ENCODE data around the gene ALOX5AP. TPM values are rescaled to one million over a fixed set of nuclear protein-coding genes. Genes with fewer than 3 reads are reported as not detected.

Gene ALOX5AP
- total RNA-seq, 6 donors from 2014 or later: 36.7 to 298 (median 151) TPM

- TF ChIP-seq POLR2A (IDR thresholded peaks at IDR 0.05): no peak
- Histone ChIP-seq H3K9me3 (no peaks in the 10 kb centered on the region), H3K36me3 (no peaks in the 10 kb centered on the region), H3K4me3 (no peak overlapping the region), H3K27ac (no peak overlapping the region), H3K4me1 (peaks cover 7 to 26% (median 14%) of the 10 kb centered on the region in 4 donors), H3K27me3 (no peaks in the 10 kb centered on the region)
- ATAC-seq (ENCODE audit: low FRiP score in 2 of 2): no peak
- no peak for DNase-seq
- 84 to 86% methylated on average over 11 of the region's 11 CpGs for WGBS, 2 donors
Observed at GRCh38 chr13:30798776-30799355, 63.5 kb downstream of the ALOX5AP start.

- DNase-seq (no peak), ATAC-seq (ENCODE audit: low FRiP score in 2 of 2) (no peak)
- no peaks in the 10 kb centered on the region for H3K27me3 ChIP-seq
- 77 to 85% methylated on average over 12 of the region's 12 CpGs for WGBS, 2 donors
- no peak overlapping the region for H3K27ac ChIP-seq
- H3K4me1 ChIP-seq: peaks cover 7 to 26% (median 14%) of the 10 kb centered on the region in 4 donors
- no peak overlapping the region for H3K4me3 ChIP-seq
- H3K9me3 ChIP-seq: no peaks in the 10 kb centered on the region
- TF ChIP-seq POLR2AphosphoS5 (IDR thresholded peaks at IDR 0.05) (no peak), EP300 (IDR thresholded peaks at IDR 0.05) (no peak), CTCF (IDR thresholded peaks at IDR 0.05) (no peak), POLR2A (IDR thresholded peaks at IDR 0.05) (no peak)
- no peaks in the 10 kb centered on the region for H3K36me3 ChIP-seq
Observed at GRCh38 chr13:30799356-30799824, 64.0 kb downstream of the ALOX5AP start.

- ATAC-seq (ENCODE audit: low FRiP score in 2 of 2) (no peak), DNase-seq (no peak)
- Histone ChIP-seq H3K9me3 (no peaks in the 10 kb centered on the region), H3K4me1 (peaks cover 7 to 26% (median 14%) of the 10 kb centered on the region in 4 donors), H3K27ac (no peak overlapping the region), H3K27me3 (no peaks in the 10 kb centered on the region), H3K36me3 (no peaks in the 10 kb centered on the region), H3K4me3 (no peak overlapping the region)
- 62 to 80% methylated on average over 2 of the region's 2 CpGs for WGBS, 2 donors
- no peak for TF ChIP-seq EP300 (IDR thresholded peaks at IDR 0.05)
- no peak for TF ChIP-seq CTCF (IDR thresholded peaks at IDR 0.05)
- no peak for TF ChIP-seq POLR2AphosphoS5 (IDR thresholded peaks at IDR 0.05)
- TF ChIP-seq POLR2A (IDR thresholded peaks at IDR 0.05): no peak
Observed at GRCh38 chr13:30800107-30800506, 64.8 kb downstream of the ALOX5AP start.

- Histone ChIP-seq H3K36me3 (no peaks in the 10 kb centered on the region), H3K9me3 (no peaks in the 10 kb centered on the region), H3K4me1 (peaks cover 8 to 20% (median 11%) of the 10 kb centered on the region in 4 donors), H3K27me3 (no peaks in the 10 kb centered on the region), H3K27ac (no peak overlapping the region), H3K4me3 (peak overlapping the region in 1 of 4 donors; percentile 43)
- 72 to 77% methylated on average over 5 of the region's 5 CpGs for WGBS, 2 donors
- TF ChIP-seq EP300 (IDR thresholded peaks at IDR 0.05): no peak
- TF ChIP-seq POLR2A (IDR thresholded peaks at IDR 0.05): no peak
- no peak for TF ChIP-seq POLR2AphosphoS5 (IDR thresholded peaks at IDR 0.05)
- no peak for TF ChIP-seq CTCF (IDR thresholded peaks at IDR 0.05)
- no peak for DNase-seq
- ATAC-seq (ENCODE audit: low FRiP score in 2 of 2): peak in 1 of 2 donors; percentile 11
Observed at GRCh38 chr13:30802501-30802900, 67.2 kb downstream of the ALOX5AP start.

- 3 to 19% methylated on average over 11 to 25 of the region's 32 CpGs for WGBS, 2 donors
- Histone ChIP-seq H3K27ac (no peak overlapping the region), H3K4me3 (peak overlapping the region in 3 of 4 donors; percentile 24 to 43 (median 40))
Observed at GRCh38 chr13:30802953-30803478, 67.7 kb downstream of the ALOX5AP start.

More at GRCh38 chr13:30802953-30803478, 67.7 kb downstream of the ALOX5AP start:
- peak; percentile 92 to 93 for DNase-seq
- no peak for TF ChIP-seq EP300 (IDR thresholded peaks at IDR 0.05)
- no peak for TF ChIP-seq POLR2A (IDR thresholded peaks at IDR 0.05)
- peak; percentile 91 to 97 (median 96) for TF ChIP-seq CTCF (IDR thresholded peaks at IDR 0.05)
- peak; percentile 50 to 53 for TF ChIP-seq POLR2AphosphoS5 (IDR thresholded peaks at IDR 0.05)
- H3K36me3 ChIP-seq: no peaks in the 10 kb centered on the region
- peak; percentile 96 to 99 for ATAC-seq (ENCODE audit: low FRiP score in 2 of 2)
- no peaks in the 10 kb centered on the region for H3K27me3 ChIP-seq
- H3K4me1 ChIP-seq: peaks cover 8 to 20% (median 11%) of the 10 kb centered on the region in 4 donors
- H3K9me3 ChIP-seq: no peaks in the 10 kb centered on the region

All from upper lobe of left lung (tissue), 6 donors.